A673 (cell line): ENCODE data around the gene TOMM22. TPM values are rescaled to one million over a fixed set of nuclear protein-coding genes. Genes with fewer than 3 reads are reported as not detected.
A peak's percentile ranks its signal among the peaks of the same experiment; 100 is the strongest.

Experiments used
- BruUV-seq: library from RNA; stranded (reverse); fragments of 400-500 nt; replicated peaks from 2 replicates; lab custom pipeline; 2021; lab: Mats Ljungman, UMichigan
- CTCF ChIA-PET: fragments of 300-600 bp; sonication (Branson Sonifier 250); formaldehyde crosslinking; loops from one replicate; lab custom pipeline; 2022; ENCODE audit warnings: antibody characterized with exemption; lab: Charles Lee
- POLR2A ChIA-PET: fragments of 300-600 bp; sonication (Branson Sonifier 250); formaldehyde crosslinking; loops from one replicate; lab custom pipeline; 2022; ENCODE audit warnings: antibody characterized with exemption; ENCODE audit not compliant: low non-redundant PET; lab: Charles Lee
- DNase-seq: peaks from one replicate; pipeline ENCODE4 v3.0.0-alpha.2; 2015; ENCODE audit warnings: low spot score
- H3K27ac ChIP-seq: fragments of 200-600 bp; sonication (generic); 2 replicates; pipeline ENCODE4 v1.5.1; 2016; ENCODE audit warnings: mixed run types, low read depth, mild to moderate bottlenecking, mixed read lengths, antibody characterized with exemption, low read length; ENCODE audit not compliant: poor library complexity, severe bottlenecking
- H3K27me3 ChIP-seq: fragments of 200-600 bp; sonication (generic); replicated peaks from 2 replicates; pipeline ENCODE4 v1.6.1; 2017; ENCODE audit warnings: mixed run types, low read depth, mild to moderate bottlenecking, mixed read lengths, antibody characterized with exemption, low read length; ENCODE audit not compliant: insufficient read depth, poor library complexity
- H3K36me3 ChIP-seq: fragments of 200-600 bp; sonication (generic); 2 replicates; pipeline ENCODE4 v1.6.1; 2016; ENCODE audit warnings: mixed run types, mild to moderate bottlenecking, mixed read lengths, antibody characterized with exemption, low read length; ENCODE audit not compliant: insufficient read depth, poor library complexity, severe bottlenecking
- H3K4me1 ChIP-seq: fragments of 200-600 bp; sonication (generic); 2 replicates; pipeline ENCODE4 v1.6.1; 2017; ENCODE audit warnings: mixed run types, mild to moderate bottlenecking, mixed read lengths, antibody characterized with exemption, low read length; ENCODE audit not compliant: insufficient read depth, poor library complexity, severe bottlenecking
- H3K4me3 ChIP-seq: fragments of 200-600 bp; sonication (generic); 2 replicates; pipeline ENCODE4 v1.5.1; 2016; ENCODE audit warnings: low read depth, mixed run types, mild to moderate bottlenecking, mixed read lengths, low read length; ENCODE audit not compliant: poor library complexity, severe bottlenecking
- H3K9me3 ChIP-seq: fragments of 200-600 bp; sonication (generic); 2 replicates; pipeline ENCODE4 v1.6.1; 2016; ENCODE audit warnings: mixed run types, low read depth, mild to moderate bottlenecking, mixed read lengths, antibody characterized with exemption, low read length; ENCODE audit not compliant: poor library complexity, severe bottlenecking
- EZH2 ChIP-seq: fragments of 200-600 bp; sonication (generic); IDR thresholded peaks from 2 replicates; pipeline ENCODE4 v1.6.1; 2017; ENCODE audit warnings: borderline replicate concordance, low read depth, mild to moderate bottlenecking, mixed read lengths, antibody characterized with exemption, low read length; ENCODE audit not compliant: poor library complexity, severe bottlenecking
- intact Hi-C: fragments of 100-400 bp; cut with micrococcal nuclease; formaldehyde crosslinking; loops from one replicate; pipeline ENCODE4 v1.10.0; 2022; ENCODE audit not compliant: unreplicated experiment
- total RNA-seq: library from RNA; stranded (reverse); gene quantifications from 2 replicates; pipeline ENCODE4 v1.2.3, GENCODE V29; 2021
- TF ChIP-seq, protein P1 (sequence below): fragments of 300-800, 200-600 bp; sonication (generic); conservative IDR thresholded peaks from 2 replicates; pipeline ENCODE4 v1.5.1; 2017; ENCODE audit warnings: low read depth, mild to moderate bottlenecking, antibody characterized with exemption, low read length, moderate library complexity, mixed read lengths

TOMM22 gene
- total RNA-seq, 1 experiment from 2014 or later: 152 TPM

DNA sequence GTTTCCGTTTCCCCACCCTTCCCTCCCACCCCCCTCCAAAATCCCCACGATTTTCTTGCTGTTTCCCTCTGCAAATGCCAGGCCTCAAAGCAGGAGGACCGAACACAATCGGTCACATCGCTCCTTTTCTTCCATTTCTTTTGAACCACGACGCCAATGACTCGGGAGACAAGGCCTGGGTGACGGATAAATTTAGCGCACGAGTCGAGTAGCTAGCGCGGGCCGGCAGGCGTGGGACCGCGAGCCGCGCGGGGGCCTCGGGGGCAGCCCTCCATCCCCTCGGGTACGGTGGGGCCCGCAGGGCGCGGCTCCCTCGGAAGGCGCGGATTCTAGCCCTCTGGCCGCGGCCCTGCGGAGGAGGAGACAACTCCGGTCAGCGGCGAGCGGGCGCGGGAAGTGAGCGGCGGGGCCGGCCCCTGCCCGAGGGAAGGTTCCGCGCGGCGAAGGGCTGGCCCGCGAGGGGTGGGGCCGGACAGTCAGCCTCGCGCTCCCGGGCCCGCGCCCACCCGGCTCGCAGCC is 18.6 kb downstream of the TOMM22 start:
- intact Hi-C loops: loop anchor here (10.0 kb wide), 1 partner anchor 196 kb away; the partner anchor contains the start of gene DDX17
- Histone ChIP-seq H3K4me3 (peak overlapping the region; percentile 94), H3K27me3 (no peaks in the 10 kb centered on the region), H3K9me3 (no peaks in the 10 kb centered on the region), H3K4me1 (peaks cover 31% of the 10 kb centered on the region), H3K27ac (peak overlapping the region; percentile 96), H3K36me3 (peaks cover 4% of the 10 kb centered on the region)
- no TSS peak for BruUV-seq
- TF ChIP-seq EZH2: no peak
- TF ChIP-seq, protein P1, sequence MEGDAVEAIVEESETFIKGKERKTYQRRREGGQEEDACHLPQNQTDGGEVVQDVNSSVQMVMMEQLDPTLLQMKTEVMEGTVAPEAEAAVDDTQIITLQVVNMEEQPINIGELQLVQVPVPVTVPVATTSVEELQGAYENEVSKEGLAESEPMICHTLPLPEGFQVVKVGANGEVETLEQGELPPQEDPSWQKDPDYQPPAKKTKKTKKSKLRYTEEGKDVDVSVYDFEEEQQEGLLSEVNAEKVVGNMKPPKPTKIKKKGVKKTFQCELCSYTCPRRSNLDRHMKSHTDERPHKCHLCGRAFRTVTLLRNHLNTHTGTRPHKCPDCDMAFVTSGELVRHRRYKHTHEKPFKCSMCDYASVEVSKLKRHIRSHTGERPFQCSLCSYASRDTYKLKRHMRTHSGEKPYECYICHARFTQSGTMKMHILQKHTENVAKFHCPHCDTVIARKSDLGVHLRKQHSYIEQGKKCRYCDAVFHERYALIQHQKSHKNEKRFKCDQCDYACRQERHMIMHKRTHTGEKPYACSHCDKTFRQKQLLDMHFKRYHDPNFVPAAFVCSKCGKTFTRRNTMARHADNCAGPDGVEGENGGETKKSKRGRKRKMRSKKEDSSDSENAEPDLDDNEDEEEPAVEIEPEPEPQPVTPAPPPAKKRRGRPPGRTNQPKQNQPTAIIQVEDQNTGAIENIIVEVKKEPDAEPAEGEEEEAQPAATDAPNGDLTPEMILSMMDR: no peak
- no peak for DNase-seq
- ChIA-PET CTCF (interaction anchor here (0.6 kb wide), 1 partner anchor 254 kb away, joined by 8 read pairs; no protein-coding TSS in a partner anchor), POLR2A (no interaction called here)

DNA sequence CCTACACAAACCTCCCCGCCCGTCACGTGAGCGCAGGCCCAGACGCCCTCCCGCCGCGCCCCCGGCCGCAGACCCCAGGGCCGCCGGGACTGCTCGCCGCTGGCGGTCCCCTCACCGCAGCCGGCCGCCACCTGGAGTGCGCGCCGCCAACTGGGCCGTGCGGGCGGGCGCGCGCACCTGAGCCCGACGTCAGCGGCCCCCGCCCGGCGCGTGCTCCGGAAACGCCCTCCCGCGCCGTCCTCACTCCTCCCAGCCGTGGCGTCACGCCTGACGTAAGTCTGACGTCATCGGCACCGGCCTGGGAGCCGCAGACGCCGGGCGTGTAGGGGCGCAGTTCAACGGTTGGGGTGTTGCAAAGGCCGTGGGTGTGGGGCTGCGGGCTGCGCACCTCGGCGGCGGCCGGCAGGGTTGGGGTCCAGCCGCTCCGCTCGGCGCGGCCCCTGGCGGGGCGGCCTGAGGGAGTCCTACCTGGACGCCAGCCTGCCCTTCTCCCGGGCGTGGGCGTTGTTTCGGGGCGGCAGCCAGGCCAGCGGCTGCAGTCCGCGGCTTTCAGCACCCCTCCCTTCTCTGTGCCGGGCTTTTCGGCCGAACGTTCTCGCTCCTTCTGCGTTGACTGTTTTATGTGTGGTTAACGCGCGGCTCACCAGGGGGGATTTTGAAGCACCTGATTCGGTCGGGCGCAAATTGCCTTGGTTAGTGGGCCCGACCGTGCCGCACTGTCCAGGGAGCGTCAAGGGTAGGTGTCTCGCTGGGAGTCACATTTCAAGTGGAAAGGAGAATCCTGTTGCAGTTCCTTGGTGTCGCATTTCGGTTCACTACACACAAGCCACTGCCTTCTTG is 19.3 kb downstream of the TOMM22 start, which contains the start of gene JOSD1:
Gene JOSD1 (minus strand): TSS at position 155 of the 840 bp plus-strand sequence. CDS start 956 bp downstream, outside the sequence.
- Histone ChIP-seq H3K9me3 (no peaks in the 10 kb centered on the region), H3K4me3 (peak within 1 kb of the TSS; percentile 94), H3K27ac (peak within 1 kb of the TSS; percentile 96), H3K36me3 (peaks cover 4% of the 10 kb centered on the region), H3K4me1 (peaks cover 31% of the 10 kb centered on the region), H3K27me3 (no peaks in the 10 kb centered on the region)
- TF ChIP-seq EZH2: no peak
- TF ChIP-seq, protein P1: no peak
- peak; percentile 96 for DNase-seq
- intact Hi-C loops: loop anchor here (10.0 kb wide), 1 partner anchor 196 kb away; the partner anchor contains the start of gene DDX17
- ChIA-PET CTCF (no interaction called here), POLR2A (no interaction called here)
- BruUV-seq: TSS peak; percentile 93

DNA sequence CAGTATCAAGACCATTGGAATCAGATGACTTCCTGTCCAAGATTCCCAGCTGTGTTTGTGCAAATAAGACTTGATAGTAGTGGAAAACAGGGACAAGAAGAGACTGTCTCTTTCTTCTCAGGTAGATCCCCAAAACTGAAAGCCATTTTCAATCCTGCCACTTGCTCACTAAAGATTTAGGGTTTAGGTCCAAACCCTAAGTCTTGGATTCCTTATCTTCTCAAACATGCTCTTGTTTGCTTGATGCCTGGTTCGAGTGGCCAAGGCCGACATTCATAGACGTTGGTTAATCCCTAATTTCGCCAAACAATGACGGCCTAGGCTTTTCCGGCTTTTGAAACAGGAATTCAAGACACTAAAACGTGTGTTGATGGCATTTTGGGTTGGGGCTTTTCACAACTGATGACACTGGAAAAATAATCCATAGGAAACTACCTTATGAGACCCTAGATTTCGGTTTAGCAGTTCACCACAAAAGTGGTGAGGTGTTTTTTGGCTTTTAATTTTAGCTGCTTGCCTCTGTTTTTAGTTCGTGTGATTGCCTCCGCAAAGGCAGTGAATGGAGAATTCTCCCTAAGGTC is 23.0 kb downstream of the TOMM22 start:
- H3K4me1 ChIP-seq: peaks cover 28% of the 10 kb centered on the region
- no peaks in the 10 kb centered on the region for H3K27me3 ChIP-seq
- H3K36me3 ChIP-seq: peaks cover 3% of the 10 kb centered on the region
- peak; percentile 24 for DNase-seq
- POLR2A ChIA-PET: no interaction called here
- H3K4me3 ChIP-seq: peak overlapping the region; percentile 31
- H3K9me3 ChIP-seq: no peaks in the 10 kb centered on the region
- no TSS peak for BruUV-seq
- no peak for TF ChIP-seq EZH2
- TF ChIP-seq, protein P1: no peak
- H3K27ac ChIP-seq: peak overlapping the region; percentile 82
- intact Hi-C loops: loop anchor here (10.0 kb wide), 1 partner anchor 200 kb away; the partner anchor contains the start of gene DDX17
- CTCF ChIA-PET: no interaction called here
